Choroid plexus epithelial cell (primary cell): ENCODE data around the gene SEMA6C.

ENCODE experiments used
- DNase-seq: peaks from one replicate; pipeline ENCODE4 v3.0.0-alpha.2; 2010; ENCODE audit warnings: low read depth
- H3K4me3 ChIP-seq: 2 replicates; pipeline ENCODE4 v1.5.1; 2011; ENCODE audit warnings: low read depth, mild to moderate bottlenecking, control low read depth, low read length, moderate library complexity
- TF ChIP-seq, protein P1 (sequence below): conservative IDR thresholded peaks from 2 replicates; pipeline ENCODE4 v1.5.1; 2011; ENCODE audit warnings: low read depth, mild to moderate bottlenecking, control low read depth, inconsistent platforms, low read length, moderate library complexity

SEMA6C gene

DNA sequence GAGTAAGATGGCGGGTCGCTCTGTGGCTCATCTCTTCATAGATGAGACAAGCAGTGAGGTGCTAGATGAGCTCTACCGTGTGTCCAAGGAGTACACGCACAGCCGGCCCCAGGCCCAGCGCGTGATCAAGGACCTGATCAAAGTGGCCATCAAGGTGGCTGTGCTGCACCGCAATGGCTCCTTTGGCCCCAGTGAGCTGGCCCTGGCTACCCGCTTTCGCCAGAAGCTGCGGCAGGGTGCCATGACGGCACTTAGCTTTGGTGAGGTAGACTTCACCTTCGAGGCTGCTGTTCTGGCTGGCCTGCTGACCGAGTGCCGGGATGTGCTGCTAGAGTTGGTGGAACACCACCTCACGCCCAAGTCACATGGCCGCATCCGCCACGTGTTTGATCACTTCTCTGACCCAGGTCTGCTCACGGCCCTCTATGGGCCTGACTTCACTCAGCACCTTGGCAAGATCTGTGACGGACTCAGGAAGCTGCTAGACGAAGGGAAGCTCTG is 12.4 kb upstream of the SEMA6C start:
- TF ChIP-seq, protein P1, sequence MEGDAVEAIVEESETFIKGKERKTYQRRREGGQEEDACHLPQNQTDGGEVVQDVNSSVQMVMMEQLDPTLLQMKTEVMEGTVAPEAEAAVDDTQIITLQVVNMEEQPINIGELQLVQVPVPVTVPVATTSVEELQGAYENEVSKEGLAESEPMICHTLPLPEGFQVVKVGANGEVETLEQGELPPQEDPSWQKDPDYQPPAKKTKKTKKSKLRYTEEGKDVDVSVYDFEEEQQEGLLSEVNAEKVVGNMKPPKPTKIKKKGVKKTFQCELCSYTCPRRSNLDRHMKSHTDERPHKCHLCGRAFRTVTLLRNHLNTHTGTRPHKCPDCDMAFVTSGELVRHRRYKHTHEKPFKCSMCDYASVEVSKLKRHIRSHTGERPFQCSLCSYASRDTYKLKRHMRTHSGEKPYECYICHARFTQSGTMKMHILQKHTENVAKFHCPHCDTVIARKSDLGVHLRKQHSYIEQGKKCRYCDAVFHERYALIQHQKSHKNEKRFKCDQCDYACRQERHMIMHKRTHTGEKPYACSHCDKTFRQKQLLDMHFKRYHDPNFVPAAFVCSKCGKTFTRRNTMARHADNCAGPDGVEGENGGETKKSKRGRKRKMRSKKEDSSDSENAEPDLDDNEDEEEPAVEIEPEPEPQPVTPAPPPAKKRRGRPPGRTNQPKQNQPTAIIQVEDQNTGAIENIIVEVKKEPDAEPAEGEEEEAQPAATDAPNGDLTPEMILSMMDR, result no peak
- no peak overlapping the region for H3K4me3 ChIP-seq
- DNase-seq, result no peak

- H3K4me3 ChIP-seq, result no peak overlapping the region
- TF ChIP-seq, protein P1, result no peak
- no peak for DNase-seq
These were observed 11.9 kb upstream of the SEMA6C start for GRCh38 chr1:151158326-151158725.

GRCh38 chr1:151157067-151157531 is 10.7 kb upstream of the SEMA6C start:
- DNase-seq, result no peak
- no peak overlapping the region for H3K4me3 ChIP-seq
- TF ChIP-seq, protein P1, result no peak

- TF ChIP-seq, protein P1, result no peak
- no peak for DNase-seq
- no peak within 1 kb of the TSS for H3K4me3 ChIP-seq
These were observed 10.0 kb upstream of the SEMA6C start, which contains the start of gene TNFAIP8L2 for GRCh38 chr1:151156515-151156819. Gene TNFAIP8L2 (plus strand): TSS chr1:151156649. CDS start chr1:151158698, 2,049 bp downstream.

DNA sequence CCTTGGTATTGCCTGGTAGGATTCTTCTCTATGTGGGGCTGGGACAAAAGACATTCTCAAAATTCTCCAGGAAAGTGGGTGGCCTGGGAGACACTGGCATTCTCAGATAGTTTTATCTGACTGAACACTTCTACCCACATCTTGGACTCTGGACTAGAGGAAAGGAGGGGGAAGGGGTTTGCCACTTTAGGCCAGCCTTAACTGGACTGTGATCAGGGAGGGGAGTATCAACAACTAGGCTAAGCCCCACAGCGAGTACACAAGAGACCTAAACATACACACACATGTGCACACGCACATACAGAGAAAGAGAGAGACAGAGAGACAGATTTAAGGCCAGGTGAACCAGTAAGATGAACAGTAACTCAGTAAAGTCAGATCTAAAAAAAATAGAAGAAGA is 1.2 kb upstream of the SEMA6C start:
- no peak for DNase-seq
- TF ChIP-seq, protein P1, result no peak
- H3K4me3 ChIP-seq, result no peak overlapping the region

- DNase-seq, result peak; percentile 65
- peak overlapping the region; percentile 78 for H3K4me3 ChIP-seq
- TF ChIP-seq, protein P1, result no peak
These were observed 687 bp upstream of the SEMA6C start for GRCh38 chr1:151147132-151147503.

DNA sequence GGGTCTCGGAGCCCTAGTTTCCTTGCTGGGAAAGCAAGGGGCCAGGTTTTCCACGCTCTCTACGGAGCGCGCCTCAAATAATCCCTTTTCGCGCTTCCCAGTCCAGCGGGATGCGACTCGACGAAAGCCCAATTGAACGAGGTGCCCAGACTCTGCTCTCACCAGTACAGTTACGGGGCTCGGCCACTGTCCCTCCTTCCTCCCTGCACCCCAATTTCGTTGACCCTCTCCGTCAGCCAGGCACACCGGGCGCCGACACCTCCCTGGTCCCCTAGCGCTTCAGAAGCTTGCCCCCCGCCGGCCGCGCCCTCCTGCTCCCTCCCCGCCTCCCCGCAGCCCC is 389 bp downstream of the SEMA6C start:
- TF ChIP-seq, protein P1, result no peak
- no peak for DNase-seq
- peak overlapping the region; percentile 78 for H3K4me3 ChIP-seq
